ENCODE data around the gene FLNC.

The FLNC gene, protein sequence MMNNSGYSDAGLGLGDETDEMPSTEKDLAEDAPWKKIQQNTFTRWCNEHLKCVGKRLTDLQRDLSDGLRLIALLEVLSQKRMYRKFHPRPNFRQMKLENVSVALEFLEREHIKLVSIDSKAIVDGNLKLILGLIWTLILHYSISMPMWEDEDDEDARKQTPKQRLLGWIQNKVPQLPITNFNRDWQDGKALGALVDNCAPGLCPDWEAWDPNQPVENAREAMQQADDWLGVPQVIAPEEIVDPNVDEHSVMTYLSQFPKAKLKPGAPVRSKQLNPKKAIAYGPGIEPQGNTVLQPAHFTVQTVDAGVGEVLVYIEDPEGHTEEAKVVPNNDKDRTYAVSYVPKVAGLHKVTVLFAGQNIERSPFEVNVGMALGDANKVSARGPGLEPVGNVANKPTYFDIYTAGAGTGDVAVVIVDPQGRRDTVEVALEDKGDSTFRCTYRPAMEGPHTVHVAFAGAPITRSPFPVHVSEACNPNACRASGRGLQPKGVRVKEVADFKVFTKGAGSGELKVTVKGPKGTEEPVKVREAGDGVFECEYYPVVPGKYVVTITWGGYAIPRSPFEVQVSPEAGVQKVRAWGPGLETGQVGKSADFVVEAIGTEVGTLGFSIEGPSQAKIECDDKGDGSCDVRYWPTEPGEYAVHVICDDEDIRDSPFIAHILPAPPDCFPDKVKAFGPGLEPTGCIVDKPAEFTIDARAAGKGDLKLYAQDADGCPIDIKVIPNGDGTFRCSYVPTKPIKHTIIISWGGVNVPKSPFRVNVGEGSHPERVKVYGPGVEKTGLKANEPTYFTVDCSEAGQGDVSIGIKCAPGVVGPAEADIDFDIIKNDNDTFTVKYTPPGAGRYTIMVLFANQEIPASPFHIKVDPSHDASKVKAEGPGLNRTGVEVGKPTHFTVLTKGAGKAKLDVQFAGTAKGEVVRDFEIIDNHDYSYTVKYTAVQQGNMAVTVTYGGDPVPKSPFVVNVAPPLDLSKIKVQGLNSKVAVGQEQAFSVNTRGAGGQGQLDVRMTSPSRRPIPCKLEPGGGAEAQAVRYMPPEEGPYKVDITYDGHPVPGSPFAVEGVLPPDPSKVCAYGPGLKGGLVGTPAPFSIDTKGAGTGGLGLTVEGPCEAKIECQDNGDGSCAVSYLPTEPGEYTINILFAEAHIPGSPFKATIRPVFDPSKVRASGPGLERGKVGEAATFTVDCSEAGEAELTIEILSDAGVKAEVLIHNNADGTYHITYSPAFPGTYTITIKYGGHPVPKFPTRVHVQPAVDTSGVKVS (N-terminal part only)

DNA sequence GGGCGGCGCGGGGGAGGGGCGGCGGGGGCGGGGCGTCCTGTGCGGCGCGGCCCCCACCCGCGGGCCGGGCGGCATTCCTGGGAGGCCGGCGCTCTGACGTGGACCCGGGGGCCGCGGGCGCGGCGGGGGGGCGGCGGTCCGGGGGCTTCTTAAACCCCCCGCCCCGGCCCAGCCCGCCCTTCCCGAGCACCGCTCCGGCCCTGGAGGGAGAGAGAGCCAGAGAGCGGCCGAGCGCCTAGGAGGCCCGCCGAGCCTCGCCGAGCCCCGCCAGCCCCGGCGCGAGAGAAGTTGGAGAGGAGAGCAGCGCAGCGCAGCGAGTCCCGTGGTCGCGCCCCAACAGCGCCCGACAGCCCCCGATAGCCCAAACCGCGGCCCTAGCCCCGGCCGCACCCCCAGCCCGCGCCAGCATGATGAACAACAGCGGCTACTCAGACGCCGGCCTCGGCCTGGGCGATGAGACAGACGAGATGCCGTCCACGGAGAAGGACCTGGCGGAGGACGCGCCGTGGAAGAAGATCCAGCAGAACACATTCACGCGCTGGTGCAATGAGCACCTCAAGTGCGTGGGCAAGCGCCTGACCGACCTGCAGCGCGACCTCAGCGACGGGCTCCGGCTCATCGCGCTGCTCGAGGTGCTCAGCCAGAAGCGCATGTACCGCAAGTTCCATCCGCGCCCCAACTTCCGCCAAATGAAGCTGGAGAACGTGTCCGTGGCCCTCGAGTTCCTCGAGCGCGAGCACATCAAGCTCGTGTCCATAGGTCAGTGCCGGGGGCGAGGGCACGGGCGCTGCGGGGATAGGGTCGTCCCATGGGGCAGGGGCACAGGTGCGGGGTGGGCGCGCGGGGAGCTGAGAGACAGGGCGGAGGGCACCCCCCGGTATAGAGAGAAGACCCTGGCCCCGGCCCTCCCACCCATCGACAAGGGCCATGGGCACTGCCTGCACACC is at the start of gene FLNC:
Gene FLNC (plus strand): TSS at position 176 of the 947 bp plus-strand sequence. CDS start 232 bp downstream, at position 408.
- no peak for DNase-seq

- no peak for DNase-seq
These were observed 49.1 kb upstream of the FLNC start for GRCh38 chr7:128781126-128781525.

- DNase-seq: no peak
These were observed 48.4 kb upstream of the FLNC start for GRCh38 chr7:128781851-128782250.

DNA sequence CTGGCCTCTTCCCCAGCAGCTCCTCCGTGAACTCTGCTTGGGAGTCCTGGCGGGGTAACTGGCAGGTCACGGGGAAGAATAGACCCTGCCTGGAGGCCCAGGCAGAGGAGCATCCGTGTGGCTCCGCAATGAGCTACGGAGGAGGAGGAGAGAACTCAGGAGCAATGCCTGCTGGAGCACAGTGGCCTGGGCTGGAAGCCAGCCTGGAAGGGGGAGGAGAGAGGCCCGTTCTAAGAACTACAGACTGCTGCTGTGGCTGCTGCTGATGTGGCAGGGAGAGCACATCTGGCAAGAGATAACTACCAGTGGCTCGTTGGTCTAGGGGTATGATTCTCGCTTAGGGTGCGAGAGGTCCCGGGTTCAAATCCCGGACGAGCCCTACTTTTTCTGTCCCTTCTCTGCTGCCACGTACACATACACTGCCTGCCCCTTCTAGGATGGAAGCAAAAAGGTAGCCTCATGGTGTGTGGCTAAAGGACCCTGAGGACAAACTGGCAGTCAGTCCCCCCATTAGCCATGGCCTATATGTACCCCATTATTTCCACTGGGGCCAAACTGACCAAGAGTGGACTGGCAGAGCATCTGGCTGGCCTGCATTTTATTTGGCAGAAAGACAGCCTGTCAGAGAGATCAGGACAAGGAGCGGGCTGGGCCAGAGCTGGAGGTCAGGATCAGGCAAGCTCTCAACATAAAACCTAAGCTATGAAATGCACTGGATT is 46.9 kb upstream of the FLNC start:
- DNase-seq: no peak

- no peak for DNase-seq
These were observed 44.5 kb upstream of the FLNC start for GRCh38 chr7:128785738-128786137.

DNA sequence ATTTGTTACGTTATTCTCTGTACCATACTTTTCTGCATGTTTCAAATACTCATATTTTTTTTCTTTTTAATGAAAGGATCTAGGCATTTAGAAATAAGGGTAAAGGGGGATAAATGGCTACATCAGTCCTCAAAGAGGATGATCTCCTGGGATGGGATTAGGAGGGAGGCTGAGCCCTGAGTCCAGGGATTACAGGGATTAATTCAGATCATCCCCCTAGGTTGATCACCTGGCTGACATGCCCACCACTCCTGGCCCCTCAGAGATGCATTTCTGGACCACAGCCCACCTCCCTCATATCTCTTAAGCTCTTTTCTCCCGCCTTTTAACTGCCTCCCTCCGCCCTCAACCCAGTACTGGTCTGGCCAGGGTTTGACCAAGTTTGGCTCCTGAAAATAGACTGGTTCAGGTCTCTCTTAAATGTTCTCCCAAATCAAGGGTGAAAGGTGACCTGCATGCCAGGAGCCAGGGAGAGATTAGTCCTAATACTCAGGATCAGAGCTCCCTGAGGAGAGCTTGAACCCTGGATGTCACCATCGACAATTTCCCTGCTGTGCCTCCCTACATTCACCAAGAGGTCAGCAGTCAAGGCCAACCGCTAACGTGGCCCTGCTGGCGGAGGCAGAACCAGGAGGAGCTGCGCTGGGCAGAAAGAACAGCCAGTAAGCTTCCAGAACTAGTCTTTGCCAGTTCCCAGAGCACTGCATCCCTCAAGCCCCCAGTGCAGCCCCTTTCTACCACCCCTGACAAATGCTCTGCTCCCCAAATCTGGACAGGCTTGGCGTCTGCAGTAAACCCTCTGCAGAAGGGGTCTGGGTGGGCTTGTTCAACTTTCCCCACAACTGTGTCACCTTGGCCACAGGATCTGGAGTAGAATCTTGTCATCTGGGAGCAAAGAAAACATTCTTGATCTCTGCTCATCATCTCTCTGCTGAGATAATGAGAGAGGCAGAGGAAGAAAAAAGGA is 41.5 kb upstream of the FLNC start:
- DNase-seq: no peak

DNA sequence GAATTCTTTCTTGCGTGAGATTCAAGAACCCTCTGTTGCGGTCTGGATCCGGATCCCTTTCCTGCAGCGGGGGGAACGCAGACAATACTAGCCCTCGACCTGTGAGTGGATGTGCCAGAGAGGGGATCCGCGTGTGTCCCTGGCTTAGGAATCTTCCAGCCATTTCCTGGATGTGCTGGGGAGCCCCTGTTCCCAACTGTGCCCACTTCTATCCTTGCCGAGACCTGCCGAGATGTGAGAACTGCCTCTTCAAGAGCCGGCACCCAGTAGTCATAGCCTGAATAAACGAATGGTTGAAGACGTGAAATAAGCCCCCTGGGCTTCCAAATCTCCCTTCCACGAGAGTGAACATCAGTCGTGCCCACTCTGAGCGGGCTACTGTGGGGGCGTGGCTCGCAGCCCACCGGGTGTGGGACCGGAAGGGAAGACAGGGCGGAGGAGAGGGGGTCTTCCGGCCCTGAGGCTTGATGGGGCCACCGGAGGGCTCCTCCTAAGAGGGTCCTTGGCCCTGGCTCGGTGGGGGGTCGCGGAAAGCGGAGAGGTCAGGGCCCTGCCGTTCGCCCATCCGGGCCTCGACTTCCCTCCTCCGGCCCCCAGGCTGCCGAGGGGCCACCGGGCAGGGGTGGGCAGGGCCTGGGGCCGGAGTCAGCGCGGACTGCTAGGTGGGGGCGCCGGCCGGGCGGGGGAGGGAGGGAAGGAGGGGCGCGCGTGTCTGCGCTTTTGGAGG is 39.7 kb upstream of the FLNC start:
- DNase-seq: no peak

GRCh38 chr7:128791121-128791971 is 38.9 kb upstream of the FLNC start, which contains the start of gene CCDC136:
TSS of gene CCDC136 (plus strand) at chr7:128791968. CDS start at chr7:128792412, 444 bp downstream.
- DNase-seq: peak in 1 of 2 experiments; percentile 46

DNA sequence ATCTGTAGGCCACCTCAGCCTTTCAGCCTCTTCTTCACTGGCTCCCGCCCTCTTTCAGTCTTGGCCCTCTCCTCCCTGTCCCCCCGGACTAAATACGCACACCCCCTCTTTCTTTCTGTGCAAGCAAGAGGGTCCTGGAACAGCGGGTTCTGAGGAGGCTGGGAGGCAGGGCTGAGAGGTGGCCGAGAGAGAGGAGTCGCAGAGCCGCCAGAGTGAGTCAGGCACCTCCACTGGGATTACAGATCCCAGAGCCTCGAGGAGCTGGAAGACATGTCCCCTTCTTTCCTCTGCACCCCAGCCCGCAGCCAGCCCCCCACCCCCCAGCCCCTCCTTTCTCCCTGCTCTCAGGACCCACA is 38.3 kb upstream of the FLNC start:
- DNase-seq: no peak

GRCh38 chr7:128792471-128793180 is 37.6 kb upstream of the FLNC start:
- no peak for DNase-seq

- no peak for DNase-seq
These were observed 37.0 kb upstream of the FLNC start for GRCh38 chr7:128793181-128793547.

DNA sequence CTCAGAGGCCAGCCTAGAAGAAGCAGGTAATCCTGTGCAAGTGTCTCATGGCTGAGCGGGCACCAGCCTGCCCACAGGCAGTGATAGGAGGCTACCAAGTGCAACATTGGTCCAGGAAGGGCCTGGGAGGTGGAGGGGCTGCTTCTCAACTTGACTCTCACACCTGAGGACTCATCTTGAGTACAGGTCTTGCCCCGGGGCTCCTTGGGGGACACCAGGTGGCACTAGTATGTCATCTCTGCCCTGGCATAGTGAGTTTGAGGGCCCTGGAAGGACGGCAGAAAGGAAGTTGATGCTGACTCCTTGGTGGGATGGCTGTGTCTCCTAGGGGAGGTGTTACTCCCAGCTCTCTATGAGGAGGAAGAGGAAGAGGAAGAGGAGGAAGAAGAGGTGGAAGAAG is 36.2 kb upstream of the FLNC start:
- no peak for DNase-seq

- no peak for DNase-seq
These were observed 35.8 kb upstream of the FLNC start for GRCh38 chr7:128794436-128794835.

DNA sequence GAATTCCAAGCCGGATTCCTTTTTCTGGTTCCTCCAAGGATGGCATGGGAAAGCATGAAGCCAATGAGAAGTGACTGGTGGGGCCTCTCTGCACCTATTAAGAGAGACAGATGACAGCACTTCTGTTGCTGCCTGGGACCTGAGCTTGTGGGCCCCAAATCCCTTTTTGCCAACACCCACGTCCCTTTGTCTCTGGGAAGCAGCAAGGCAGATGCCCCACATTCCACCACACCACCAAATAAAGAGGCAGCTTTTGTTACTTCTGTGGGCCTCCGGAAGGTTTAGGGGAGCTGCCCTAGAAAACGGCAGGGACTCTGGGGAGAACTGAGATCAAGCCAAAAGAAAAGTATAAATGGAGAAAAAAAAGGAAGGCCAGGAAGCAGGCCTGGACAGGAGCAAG is 35.1 kb upstream of the FLNC start:
- no peak for DNase-seq

- no peak for DNase-seq
These were observed 33.9 kb upstream of the FLNC start for GRCh38 chr7:128796327-128796726.

GRCh38 chr7:128799451-128799850 is 30.8 kb upstream of the FLNC start:
- DNase-seq: no peak

DNA sequence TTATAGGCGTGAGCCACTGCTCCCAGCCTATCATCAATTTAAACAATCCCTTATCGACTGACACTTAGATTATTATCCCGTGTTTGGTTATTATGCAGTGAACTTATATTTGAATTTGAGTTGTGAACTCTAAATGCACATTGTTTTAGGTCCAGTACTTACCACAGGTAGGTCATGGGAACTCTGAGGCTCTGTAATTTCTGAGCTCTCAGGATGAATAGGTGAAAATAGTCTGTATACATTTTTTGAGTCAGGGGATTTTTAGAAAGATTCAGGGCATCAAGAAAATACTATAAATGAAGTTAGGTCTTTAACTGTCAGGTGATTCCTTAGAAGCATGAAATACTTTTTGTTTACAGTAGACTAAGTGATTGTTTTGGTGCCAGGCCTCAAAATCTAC is 29.6 kb upstream of the FLNC start:
- DNase-seq: no peak

GRCh38 chr7:128801003-128801402 is 29.2 kb upstream of the FLNC start:
- DNase-seq: no peak

Measured in NCI-H187 (cell line).